ENCODE measurements around the gene ATP6AP2. TPM values are rescaled to one million over a fixed set of nuclear protein-coding genes. Genes with fewer than 3 reads are reported as not detected.

The ATP6AP2 gene
- total RNA-seq, 2 experiments from 2014 or later = 28.2 to 34.9 TPM

Small RNAs within 50 kb of the gene (small RNA-seq; reads per million reads assigned to genes)
- not detected for gene RNU7-164P

Other genes starting within 250 kb of the ATP6AP2 start
- not detected in 2 replicates for gene MPC1L, start 42.5 kb downstream of the ATP6AP2 start, total RNA-seq (2014; rRNA removed; shearing (Covaris generic))
- not detected in 2 replicates for gene MPC1L, start 42.5 kb downstream of the ATP6AP2 start, total RNA-seq (2022)
- gene CXorf38, start 66.6 kb downstream of the ATP6AP2 start, total RNA-seq (2014; rRNA removed; shearing (Covaris generic)) = 12.9 and 13.6 TPM in 2 replicates
- 15.9 and 18.7 TPM in 2 replicates for gene CXorf38, start 66.6 kb downstream of the ATP6AP2 start, total RNA-seq (2022)
- gene MED14, start 154.6 kb downstream of the ATP6AP2 start, total RNA-seq (2014; rRNA removed; shearing (Covaris generic)) = 28.1 and 39.4 TPM in 2 replicates
- gene MED14, start 154.6 kb downstream of the ATP6AP2 start, total RNA-seq (2022) = 57.0 and 73.8 TPM in 2 replicates